A673 (cell line): ENCODE results near the gene AOPEP.

Source experiments
- EZH2 ChIP-seq: fragments of 200-600 bp; sonication (generic); IDR thresholded peaks from 2 replicates; pipeline ENCODE4 v1.6.1; 2017; ENCODE audit warnings: borderline replicate concordance, low read depth, mild to moderate bottlenecking, mixed read lengths, antibody characterized with exemption, low read length; ENCODE audit not compliant: poor library complexity, severe bottlenecking
- TF ChIP-seq, protein P1 (sequence below): fragments of 300-800, 200-600 bp; sonication (generic); conservative IDR thresholded peaks from 2 replicates; pipeline ENCODE4 v1.5.1; 2017; ENCODE audit warnings: low read depth, mild to moderate bottlenecking, antibody characterized with exemption, low read length, moderate library complexity, mixed read lengths

DNA sequence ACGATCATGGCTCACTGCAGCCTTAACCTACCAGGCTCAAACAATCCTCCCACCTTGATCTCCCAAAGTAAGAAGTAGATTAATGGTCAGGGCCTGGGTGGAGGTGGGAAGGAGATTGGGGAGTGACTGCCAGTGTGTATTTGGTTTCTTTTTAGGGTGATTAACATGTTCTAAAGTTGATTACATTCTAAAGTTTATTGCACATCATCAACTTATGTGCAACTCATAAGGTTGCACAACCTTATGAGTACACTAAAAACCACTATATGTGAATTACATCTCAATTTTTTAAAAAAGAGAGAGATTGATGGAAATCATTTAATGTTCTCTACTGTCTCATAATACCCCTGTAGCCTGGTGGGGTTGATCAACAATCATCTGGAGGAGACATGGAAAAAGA, 218.1 kb downstream of the AOPEP start:
- TF ChIP-seq, protein P1, sequence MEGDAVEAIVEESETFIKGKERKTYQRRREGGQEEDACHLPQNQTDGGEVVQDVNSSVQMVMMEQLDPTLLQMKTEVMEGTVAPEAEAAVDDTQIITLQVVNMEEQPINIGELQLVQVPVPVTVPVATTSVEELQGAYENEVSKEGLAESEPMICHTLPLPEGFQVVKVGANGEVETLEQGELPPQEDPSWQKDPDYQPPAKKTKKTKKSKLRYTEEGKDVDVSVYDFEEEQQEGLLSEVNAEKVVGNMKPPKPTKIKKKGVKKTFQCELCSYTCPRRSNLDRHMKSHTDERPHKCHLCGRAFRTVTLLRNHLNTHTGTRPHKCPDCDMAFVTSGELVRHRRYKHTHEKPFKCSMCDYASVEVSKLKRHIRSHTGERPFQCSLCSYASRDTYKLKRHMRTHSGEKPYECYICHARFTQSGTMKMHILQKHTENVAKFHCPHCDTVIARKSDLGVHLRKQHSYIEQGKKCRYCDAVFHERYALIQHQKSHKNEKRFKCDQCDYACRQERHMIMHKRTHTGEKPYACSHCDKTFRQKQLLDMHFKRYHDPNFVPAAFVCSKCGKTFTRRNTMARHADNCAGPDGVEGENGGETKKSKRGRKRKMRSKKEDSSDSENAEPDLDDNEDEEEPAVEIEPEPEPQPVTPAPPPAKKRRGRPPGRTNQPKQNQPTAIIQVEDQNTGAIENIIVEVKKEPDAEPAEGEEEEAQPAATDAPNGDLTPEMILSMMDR: no peak
- TF ChIP-seq EZH2: no peak
